Measurements from ENCODE around the gene FNBP1. TPM values are rescaled to one million over a fixed set of nuclear protein-coding genes. Genes with fewer than 3 reads are reported as not detected.
"Not testable (repeated sequence)": the region's sequence is repeated elsewhere in the genome, so short reads cannot be mapped to it uniquely, and the experiment has no call there.

The FNBP1 gene
- total RNA-seq, 1 experiment from 2014 or later, result 2.4 TPM

- no peak for DNase-seq (ENCODE audit: low spot score)
These were observed 147.4 kb downstream of the FNBP1 start for GRCh38 chr9:129895376-129896268.

DNA sequence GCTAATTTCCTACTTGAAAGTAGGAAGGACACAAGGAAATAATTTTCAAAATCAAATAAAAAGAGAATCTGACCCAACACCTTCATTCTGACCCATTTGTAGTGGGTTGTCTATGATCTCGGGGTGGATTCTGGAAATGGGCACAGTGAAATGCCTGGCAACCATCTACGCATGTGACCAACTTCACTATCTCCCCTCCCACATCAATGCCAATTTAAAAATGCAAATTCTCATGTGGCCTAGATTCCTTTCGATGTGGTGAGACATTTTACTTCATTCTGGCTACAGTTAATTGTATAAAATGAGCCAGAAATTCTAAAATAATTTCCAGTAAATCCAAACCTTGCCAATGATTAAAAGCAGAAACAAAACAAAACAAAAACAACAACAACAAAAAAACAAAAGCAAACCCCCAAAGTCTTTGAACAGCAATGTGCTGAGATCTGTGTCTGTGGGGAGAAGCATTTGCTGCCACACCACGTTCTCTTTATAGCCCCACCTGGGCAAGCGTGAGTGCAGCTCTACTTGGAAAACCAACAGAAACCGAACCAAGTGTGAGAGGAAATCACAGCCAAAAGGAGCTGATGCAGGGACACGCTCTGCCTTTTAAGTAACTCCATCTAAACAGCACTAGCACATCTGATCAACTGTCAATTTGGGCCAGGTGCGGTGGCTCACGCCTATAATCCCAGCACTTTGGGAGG, 148.7 kb downstream of the FNBP1 start:
- no peak for DNase-seq (ENCODE audit: low spot score)

GRCh38 chr9:129891569-129891968, 151.4 kb downstream of the FNBP1 start:
- no peak for DNase-seq (ENCODE audit: low spot score)

DNA sequence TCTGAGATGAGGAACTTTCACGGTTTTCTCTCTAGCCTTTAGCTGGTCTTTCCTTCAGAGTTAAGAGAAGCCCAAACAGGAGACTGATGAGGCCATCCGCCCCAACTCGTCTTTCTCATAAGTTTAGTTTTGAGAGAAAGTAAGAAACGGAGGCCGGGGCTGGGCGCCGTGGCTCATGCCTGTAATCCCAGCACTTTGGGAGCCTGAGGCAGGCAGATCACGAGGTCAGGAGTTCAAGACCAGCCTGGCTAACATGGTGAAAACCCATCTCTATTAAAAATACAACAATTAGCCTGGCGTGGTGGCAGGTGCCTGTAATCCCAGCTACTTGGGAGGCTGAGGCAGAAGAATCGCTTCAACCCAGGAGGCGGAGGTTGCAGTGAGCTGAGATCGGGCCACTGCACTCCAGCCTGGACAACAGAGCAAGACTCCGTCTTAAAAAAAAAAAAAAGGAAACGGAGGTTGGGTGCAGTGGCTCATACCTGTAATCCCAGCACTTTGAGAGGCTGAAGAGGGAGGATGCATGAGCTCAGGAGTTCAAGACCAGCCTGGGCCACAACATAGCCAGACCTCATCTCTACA, 152.2 kb downstream of the FNBP1 start:
- not testable (repeated sequence) for DNase-seq (ENCODE audit: low spot score)

DNA sequence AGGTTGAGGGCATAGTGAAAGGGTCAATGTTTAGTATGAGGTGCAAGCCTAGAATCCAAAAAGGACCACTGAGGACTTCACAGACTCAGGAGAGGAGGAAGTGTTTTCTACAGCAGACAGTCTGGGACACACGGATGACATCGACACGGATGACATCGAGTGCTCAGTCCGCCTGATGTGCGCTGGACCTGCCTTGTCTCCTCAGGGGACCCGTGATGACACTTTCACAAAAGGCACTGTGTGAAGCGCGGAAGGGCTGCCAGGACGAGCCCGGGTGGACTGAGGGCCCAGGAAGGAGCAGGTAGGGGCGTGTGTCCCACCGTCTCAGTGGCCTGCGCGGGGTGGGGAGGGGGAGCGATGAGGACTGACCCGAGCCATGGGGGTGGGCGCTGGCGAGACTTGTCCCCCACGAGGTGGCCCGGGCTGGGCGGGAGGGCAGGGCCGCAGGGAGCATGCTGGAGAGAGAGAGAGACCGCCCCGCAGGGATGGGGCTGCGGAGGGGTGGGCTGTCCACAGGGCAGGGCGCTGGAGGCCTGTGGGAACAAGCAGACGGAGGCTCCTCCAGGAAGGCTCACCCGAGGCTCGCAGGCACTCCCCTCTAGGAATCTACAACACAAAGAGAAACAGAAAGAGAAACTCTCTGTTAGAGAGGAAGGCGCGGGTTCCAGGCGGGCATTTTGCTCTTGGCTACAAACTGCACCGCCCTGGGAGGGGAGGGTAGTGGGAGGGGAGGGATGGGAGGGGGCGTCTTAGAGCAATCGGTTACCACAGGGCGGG, 152.9 kb downstream of the FNBP1 start:
- no peak for DNase-seq (ENCODE audit: low spot score)

GRCh38 chr9:129889122-129889940, 153.7 kb downstream of the FNBP1 start:
- DNase-seq (ENCODE audit: low spot score), result no peak

DNA sequence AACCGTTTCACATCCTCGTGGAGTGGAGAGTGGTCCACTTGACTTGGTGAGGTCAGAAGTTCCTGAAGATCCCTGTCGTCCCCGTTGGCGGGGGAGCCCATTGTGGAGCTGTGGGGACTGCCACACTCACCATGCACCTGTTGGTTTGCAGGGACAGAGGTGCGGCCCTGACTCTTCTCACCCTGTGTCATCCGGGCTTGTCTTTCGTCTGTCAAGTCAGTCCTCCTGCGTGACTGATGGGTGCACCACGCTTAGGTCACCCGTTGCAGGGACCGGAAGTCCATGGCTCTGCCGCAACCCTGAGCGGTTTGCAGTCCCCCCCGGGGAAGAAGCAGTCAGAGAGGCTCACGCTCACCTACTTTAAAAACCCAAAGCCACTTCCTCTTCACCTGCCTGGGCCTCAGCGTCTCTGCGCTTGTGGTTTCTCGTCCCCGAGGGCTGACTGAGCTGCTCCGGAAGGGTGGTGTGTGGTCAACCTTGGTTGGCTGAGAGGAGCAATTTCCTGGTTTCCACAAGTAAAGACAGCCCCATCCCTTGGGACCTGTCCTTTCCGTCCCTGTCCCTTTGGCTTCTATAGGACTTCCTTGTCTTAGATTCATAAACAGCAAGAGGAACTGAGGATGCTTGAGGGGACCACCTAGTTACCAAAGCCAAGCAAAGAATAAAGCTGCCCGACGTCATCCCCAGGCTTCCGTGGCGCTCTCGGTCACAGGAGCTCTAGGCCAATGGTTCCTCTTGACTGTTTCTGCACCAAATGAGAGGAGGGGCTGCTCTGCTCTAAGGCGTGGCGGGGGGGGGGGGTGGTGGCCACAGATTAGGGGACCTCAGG, 154.5 kb downstream of the FNBP1 start:
- DNase-seq (ENCODE audit: low spot score), result no peak

GRCh38 chr9:129887334-129888292, 155.4 kb downstream of the FNBP1 start:
- DNase-seq (ENCODE audit: low spot score), result no peak

DNA sequence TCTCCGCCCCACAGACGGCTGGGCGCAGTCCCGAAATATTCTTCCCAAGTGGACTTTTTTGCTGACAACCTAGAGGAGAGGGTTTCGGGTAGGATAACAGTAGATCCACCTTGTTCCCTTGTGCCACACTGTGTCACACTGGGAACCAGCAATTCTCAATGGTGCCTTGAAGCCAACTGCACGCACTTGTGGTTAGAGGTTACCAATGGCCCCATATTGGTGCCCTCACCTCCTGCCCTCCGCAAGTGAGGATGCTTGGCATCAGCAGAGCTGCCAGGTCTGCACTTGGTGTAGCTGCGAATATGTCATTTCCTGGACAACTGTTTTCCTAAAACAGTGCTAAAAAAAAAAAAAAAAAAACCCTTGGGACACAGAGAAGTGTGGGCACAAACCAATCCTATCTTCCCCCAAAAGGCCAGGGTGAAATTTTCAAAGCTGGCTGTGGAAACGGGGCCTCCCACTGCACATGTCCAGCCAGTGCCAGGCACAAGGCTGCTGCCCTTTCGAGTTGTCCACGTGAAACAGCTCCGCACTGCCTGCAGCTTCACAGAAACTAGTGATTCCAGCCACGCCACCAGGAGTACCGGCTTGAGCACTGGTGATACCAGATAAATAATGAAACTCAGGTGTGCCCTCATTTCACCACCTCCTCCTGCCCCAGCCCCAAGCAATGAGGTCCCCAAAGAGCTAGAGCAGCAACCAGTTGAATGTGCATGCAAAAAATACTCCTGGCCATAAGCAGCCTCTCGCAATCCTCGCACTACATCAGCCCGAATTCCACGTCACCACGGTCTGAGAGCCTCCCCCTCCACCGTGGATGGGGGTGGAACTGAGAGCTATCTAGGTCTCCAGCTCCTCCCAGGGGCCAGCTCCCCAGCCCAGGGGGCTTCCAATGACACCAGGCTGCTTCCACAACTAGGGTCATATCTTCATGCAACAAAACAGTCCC, 156.5 kb downstream of the FNBP1 start:
- no peak for DNase-seq (ENCODE audit: low spot score)

- peak; percentile 84 for DNase-seq (ENCODE audit: low spot score)
These were observed 157.3 kb downstream of the FNBP1 start for GRCh38 chr9:129885670-129886106.

DNA sequence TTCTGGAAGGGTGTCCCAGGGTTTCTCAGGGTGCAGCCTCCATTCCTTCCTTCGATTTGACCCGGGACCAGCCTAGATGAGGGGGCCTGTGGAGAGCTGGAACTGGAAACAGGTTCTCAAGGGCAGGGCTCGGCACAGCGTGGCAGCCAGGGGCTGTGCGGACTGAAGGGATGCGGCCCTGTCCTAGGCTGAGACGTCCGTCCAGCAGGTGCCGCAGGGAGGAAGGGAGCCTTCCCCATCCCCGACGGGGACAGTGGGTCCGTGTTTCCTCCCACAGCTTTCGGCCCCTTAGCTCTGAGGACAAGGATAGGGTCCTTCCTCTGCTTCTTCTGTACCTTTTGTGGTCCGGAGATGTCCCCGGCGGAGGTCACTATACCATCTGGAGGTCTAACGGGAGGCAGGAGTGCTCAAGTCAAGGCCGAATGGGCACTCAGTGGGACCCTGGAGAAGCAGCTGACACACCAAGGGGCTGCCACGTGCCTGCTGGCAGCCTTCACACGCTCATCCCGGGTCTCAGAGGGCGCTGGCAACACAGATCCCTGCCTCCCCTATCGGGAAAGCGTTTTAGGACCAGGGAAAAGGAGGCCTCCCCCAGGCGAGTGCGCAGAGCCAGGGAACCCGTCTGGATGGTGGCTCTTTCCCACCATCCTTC, 157.8 kb downstream of the FNBP1 start:
- peak; percentile 59 for DNase-seq (ENCODE audit: low spot score)

DNA sequence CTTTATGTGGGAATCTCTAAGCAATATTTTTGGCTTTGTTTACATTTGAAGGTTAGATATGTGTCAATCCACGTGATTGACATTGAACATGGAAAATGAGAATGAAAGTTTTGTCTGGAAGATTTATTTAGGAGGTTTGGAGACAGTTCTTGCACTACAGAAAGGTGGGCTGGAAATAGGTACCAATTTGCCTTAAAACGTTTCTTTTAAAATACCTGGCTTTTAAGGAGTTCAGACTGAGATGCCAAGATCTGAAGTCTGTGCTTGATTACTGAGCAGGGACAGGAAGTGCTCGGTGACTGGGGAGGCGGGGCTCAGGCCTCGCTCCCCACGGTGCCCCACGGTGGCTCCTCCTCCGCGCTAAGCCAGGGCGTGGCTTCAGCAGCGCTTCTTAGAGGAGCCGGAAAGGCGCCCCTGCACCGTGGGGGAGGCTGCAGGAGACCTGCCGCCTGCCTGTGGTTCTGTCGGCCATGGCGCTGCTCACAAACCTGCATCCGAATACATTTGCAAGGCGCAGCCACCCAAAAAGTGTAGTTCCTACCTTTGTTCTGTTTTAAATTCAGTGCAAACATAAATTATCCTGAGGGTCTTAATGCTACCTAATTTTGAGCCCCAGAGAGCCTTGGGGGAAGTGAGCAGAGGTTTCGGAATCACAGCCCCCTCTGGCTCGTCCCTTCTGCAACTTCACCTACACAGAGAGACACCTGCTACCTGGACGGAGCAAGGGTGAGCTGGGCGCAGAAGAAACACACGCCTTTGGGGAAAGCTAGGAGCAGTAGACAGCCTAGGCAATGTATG, 158.6 kb downstream of the FNBP1 start:
- DNase-seq (ENCODE audit: low spot score), result peak; percentile 93

GRCh38 chr9:129881547-129882324, 161.3 kb downstream of the FNBP1 start:
- DNase-seq (ENCODE audit: low spot score), result no peak

GRCh38 chr9:129880654-129881546, 162.1 kb downstream of the FNBP1 start:
- DNase-seq (ENCODE audit: low spot score), result no peak
